Mucosa of descending colon (tissue), 3 donors: ENCODE measurements around the gene BPI. TPM values are rescaled to one million over a fixed set of nuclear protein-coding genes. Genes with fewer than 3 reads are reported as not detected.

Source experiments
- ATAC-seq: fragments of 200-7000 bp; cut with Tn5 transposase; one replicate; pipeline ENCODE4 v1.9.1; 2020; ENCODE audit warnings: mild to moderate bottlenecking, moderate library complexity
- DNase-seq, 3 donors: peaks; one replicate each; pipeline ENCODE4 v3.0.0-alpha.2; 2020
- H3K36me3 ChIP-seq: fragments of 200-600 bp; one replicate; pipeline ENCODE4 v1.8.0; 2021; ENCODE audit warnings: low read depth, mild to moderate bottlenecking
- H3K4me1 ChIP-seq: fragments of 200-600 bp; one replicate; pipeline ENCODE4 v1.8.0; 2021; ENCODE audit warnings: low read depth, mild to moderate bottlenecking
- H3K4me3 ChIP-seq: fragments of 200-600 bp; one replicate; pipeline ENCODE4 v1.8.0; 2021; ENCODE audit warnings: mild to moderate bottlenecking
- H3K9me3 ChIP-seq: fragments of 200-600 bp; one replicate; pipeline ENCODE4 v1.8.0; 2021; ENCODE audit warnings: mild to moderate bottlenecking
- CTCF ChIP-seq: fragments of 200-600 bp; IDR thresholded peaks from one replicate; pipeline ENCODE4 v1.8.0; 2022; ENCODE audit warnings: antibody characterized with exemption, mild to moderate bottlenecking
- intact Hi-C, 2 donors: fragments of 100-400 bp; cut with DNase I in 1 of 2; cut with micrococcal nuclease in 1 of 2; formaldehyde crosslinking; loops; one replicate each; pipeline versions ENCODE4 v1.11.0 to v1.11.1; 2022; cut with DNase I, micrococcal nuclease
- total RNA-seq, 3 donors: library from RNA; stranded (reverse); fragmentation: NEBNext Ultra II Directional in 2 of 3; extraction: Animal tissue kit (Norgen Biotek cat#: 25700) in 2 of 3; gene quantifications; one replicate each; pipeline versions ENCODE4 v1.2.1 to v1.2.4, GENCODE V29; 2021 to 2023
- donor health status: DM: no; HTN: no; CAD: no; lungs with moderate emphysema.
- donor health status: DM: no; HTN: no; CAD: no.
- donor health status: DM: no; HTN: yes; CAD: no.

BPI gene
- total RNA-seq, 3 donors from 2014 or later: 0.19 TPM; not detected in 2

- intact Hi-C loops: no loop called here
- no peak for TF ChIP-seq CTCF
- H3K36me3 ChIP-seq: no peaks in the 10 kb centered on the region
- ATAC-seq (no peak), DNase-seq (no peak)
- H3K9me3 ChIP-seq: no peaks in the 10 kb centered on the region
- H3K4me3 ChIP-seq: no peak overlapping the region
- no peaks in the 10 kb centered on the region for H3K4me1 ChIP-seq
Measured at GRCh38 chr20:38349856-38350255, 45.9 kb downstream of the BPI start.

GRCh38 chr20:38350879-38351775, 47.2 kb downstream of the BPI start:
- no peak overlapping the region for H3K4me3 ChIP-seq
- no peaks in the 10 kb centered on the region for H3K36me3 ChIP-seq
- H3K4me1 ChIP-seq: no peaks in the 10 kb centered on the region
- intact Hi-C loops: no loop called here
- TF ChIP-seq CTCF: no peak
- DNase-seq (peak in 1 of 3 donors; percentile 17), ATAC-seq (no peak)
- H3K9me3 ChIP-seq: no peaks in the 10 kb centered on the region

- no peak for TF ChIP-seq CTCF
- intact Hi-C loops: no loop called here
- ATAC-seq: no peak
- Histone ChIP-seq H3K4me3 (no peak overlapping the region), H3K36me3 (no peaks in the 10 kb centered on the region), H3K4me1 (no peaks in the 10 kb centered on the region), H3K9me3 (no peaks in the 10 kb centered on the region)
- no peak for DNase-seq
Measured at GRCh38 chr20:38353316-38353715, 49.4 kb downstream of the BPI start.

- TF ChIP-seq CTCF: no peak
- H3K4me3 ChIP-seq: no peak overlapping the region
- H3K9me3 ChIP-seq: no peaks in the 10 kb centered on the region
- DNase-seq (no peak), ATAC-seq (no peak)
- intact Hi-C loops: no loop called here
- H3K36me3 ChIP-seq: no peaks in the 10 kb centered on the region
- H3K4me1 ChIP-seq: no peaks in the 10 kb centered on the region
Measured at GRCh38 chr20:38354227-38354626, 50.3 kb downstream of the BPI start.

GRCh38 chr20:38355161-38356012, 51.4 kb downstream of the BPI start:
- no peaks in the 10 kb centered on the region for H3K4me1 ChIP-seq
- no peak for ATAC-seq
- TF ChIP-seq CTCF: no peak
- no peak for DNase-seq
- intact Hi-C loops: no loop called here
- H3K4me3 ChIP-seq: no peak overlapping the region
- no peaks in the 10 kb centered on the region for H3K9me3 ChIP-seq
- H3K36me3 ChIP-seq: no peaks in the 10 kb centered on the region
